ENCODE results near the gene MAP6D1.

- TF ChIP-seq, protein P1, sequence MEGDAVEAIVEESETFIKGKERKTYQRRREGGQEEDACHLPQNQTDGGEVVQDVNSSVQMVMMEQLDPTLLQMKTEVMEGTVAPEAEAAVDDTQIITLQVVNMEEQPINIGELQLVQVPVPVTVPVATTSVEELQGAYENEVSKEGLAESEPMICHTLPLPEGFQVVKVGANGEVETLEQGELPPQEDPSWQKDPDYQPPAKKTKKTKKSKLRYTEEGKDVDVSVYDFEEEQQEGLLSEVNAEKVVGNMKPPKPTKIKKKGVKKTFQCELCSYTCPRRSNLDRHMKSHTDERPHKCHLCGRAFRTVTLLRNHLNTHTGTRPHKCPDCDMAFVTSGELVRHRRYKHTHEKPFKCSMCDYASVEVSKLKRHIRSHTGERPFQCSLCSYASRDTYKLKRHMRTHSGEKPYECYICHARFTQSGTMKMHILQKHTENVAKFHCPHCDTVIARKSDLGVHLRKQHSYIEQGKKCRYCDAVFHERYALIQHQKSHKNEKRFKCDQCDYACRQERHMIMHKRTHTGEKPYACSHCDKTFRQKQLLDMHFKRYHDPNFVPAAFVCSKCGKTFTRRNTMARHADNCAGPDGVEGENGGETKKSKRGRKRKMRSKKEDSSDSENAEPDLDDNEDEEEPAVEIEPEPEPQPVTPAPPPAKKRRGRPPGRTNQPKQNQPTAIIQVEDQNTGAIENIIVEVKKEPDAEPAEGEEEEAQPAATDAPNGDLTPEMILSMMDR (IDR thresholded peaks at IDR 0.05; ENCODE audit: poor library complexity, severe bottlenecking), result no peak
- TF ChIP-seq REST (IDR thresholded peaks at IDR 0.05; ENCODE audit: borderline replicate concordance) (no peak), EZH2 (IDR thresholded peaks at IDR 0.05; ENCODE audit: borderline replicate concordance, insufficient read depth, low read length, poor library complexity, severe bottlenecking) (no peak), SMC3 (conservative IDR thresholded peaks at IDR 0.05; ENCODE audit: poor library complexity) (no peak)
These were observed 16.1 kb downstream of the MAP6D1 start for GRCh38 chr3:183809270-183809669.

Data from neural cell (in vitro differentiated cells).